ENCODE data around the gene MTRF1L.

Gene MTRF1L

DNA sequence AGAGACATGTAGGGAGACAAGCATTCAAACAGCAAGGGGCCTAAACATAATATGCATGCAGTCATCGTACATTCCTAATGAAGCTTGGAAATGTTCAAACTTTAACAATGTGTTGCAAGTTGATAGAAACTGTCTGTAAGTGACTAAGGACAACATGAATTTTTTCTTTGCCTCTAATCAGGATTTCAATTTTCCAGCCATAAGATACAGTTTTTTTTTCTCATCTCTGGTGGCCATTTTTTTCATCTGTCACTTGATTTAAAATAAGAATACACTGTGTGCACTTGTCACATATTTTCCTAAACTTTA lies 22.2 kb upstream of the MTRF1L start:
- TF ChIP-seq, protein P1, sequence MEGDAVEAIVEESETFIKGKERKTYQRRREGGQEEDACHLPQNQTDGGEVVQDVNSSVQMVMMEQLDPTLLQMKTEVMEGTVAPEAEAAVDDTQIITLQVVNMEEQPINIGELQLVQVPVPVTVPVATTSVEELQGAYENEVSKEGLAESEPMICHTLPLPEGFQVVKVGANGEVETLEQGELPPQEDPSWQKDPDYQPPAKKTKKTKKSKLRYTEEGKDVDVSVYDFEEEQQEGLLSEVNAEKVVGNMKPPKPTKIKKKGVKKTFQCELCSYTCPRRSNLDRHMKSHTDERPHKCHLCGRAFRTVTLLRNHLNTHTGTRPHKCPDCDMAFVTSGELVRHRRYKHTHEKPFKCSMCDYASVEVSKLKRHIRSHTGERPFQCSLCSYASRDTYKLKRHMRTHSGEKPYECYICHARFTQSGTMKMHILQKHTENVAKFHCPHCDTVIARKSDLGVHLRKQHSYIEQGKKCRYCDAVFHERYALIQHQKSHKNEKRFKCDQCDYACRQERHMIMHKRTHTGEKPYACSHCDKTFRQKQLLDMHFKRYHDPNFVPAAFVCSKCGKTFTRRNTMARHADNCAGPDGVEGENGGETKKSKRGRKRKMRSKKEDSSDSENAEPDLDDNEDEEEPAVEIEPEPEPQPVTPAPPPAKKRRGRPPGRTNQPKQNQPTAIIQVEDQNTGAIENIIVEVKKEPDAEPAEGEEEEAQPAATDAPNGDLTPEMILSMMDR (IDR thresholded peaks at IDR 0.05) = peak; percentile 47; the same call in 1 of the 2 replicates

DNA sequence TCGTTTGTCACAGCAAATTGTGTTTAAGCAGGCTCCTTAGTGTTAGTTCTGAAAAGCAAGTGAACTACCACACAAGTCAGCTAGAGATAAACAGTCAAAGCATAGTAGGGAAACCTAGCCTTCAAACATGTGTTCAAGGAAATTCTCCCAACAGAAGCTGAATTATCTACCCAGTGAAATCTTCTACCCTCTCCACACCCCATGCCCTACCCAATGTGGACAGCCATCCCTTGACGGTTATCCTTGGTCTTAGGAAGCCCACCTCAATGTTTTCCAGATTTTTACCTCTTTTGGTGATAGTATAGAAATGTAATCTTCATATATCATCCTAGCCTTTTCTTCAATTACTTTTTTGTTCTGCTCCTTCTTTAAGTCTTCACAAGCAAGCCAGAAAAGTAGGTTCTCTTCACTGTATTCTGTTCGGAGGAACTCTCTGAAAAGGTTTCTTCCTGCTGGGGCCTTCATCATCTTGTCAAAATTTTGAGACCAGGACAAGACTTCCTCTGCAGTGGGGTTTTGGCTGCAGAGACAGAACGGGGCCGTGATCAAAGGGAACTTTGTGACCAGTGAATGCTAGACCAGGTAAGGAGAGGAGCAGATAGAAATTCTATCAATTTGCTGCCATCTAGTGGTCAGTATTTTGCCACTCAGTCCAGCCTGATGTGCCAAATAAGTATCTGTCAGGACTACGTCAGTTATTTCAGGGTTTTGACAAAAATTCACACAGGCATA lies 21.6 kb upstream of the MTRF1L start:
- TF ChIP-seq, protein P1 (IDR thresholded peaks at IDR 0.05) = peak; percentile 85

DNA sequence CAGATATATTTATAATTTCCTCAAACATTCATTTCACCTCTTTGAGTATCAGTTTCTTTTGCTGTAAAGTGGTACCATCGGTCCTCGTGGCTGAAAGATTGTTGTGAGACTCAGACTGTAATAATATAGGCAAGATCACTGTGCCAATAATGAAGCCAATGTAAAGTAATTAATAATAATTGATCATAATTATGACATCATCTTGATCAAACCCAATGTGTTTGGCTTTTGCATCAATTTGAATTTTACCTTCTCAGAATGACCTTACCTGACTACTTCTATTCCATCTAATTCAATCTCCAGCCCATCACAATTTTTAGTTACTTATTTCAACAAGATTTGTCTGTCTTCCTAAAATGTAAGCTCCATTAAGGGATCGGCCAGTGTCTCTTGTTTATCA lies 15.8 kb upstream of the MTRF1L start:
- TF ChIP-seq, protein P1 (IDR thresholded peaks at IDR 0.05) = no peak

DNA sequence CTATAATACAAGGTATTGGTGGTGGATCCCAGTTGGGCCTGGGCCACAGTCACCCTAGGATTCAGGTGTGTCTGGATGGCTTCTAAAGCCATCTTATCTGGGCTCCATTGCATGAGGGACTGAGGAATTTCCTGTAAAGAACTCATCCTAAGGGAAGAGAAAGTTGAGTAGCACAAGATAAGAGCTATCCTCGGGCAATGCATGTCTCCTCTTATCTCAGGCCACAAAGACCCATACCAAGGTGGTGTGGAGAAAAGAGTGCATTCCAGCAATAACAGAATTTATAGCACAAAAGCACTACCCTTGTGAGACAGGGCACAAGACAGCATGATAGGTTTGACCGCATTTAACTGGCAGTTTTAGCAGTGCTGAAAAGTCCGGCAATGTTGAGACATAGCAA lies 14.3 kb upstream of the MTRF1L start:
- TF ChIP-seq, protein P1 (IDR thresholded peaks at IDR 0.05) = no peak

DNA sequence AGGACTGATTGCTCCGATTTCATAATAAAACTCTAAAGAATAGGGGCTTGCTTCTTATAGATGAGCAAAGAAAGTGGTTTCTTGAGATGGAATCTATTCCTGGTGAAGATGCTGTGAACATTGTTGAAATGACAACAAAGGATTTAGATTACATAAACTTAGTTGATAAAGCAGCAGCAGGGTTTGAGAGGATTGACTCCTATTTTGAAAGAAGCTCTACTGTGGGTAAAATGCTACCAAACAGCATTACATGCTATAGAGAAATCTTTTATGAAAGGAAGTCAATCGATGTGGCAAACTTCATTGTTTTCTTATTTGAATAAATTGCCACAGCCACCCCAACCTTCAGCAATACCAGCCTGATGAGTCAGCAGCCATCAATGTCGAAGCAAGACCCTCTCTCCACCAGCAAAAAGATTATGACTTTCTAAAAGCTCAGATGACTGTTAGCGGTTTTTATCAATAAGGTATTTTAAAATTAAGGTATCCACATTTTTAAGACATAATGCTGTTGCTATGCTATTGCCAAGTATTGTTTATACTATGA lies 12.7 kb upstream of the MTRF1L start:
- TF ChIP-seq, protein P1 (IDR thresholded peaks at IDR 0.05) = no peak

DNA sequence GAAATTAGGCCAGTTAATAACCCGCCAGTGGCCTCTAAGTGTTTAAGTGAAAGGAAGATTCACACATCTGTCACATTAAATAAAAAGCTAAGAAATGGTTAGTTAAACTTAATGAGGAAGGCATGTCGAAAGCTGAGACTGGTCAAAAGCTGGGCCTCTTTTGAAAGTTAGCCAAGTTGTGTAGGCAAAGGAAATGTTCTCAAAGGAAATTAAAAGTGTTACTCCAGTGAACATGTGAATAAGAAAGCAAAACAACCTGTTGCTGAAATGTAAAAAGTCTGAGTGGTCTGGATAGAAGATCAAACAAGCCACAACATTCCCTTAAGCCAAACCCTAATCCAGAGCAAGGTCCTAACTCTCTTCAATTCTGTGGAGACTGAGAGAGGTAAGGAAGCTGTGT lies 10.9 kb upstream of the MTRF1L start:
- TF ChIP-seq, protein P1 (IDR thresholded peaks at IDR 0.05) = no peak

DNA sequence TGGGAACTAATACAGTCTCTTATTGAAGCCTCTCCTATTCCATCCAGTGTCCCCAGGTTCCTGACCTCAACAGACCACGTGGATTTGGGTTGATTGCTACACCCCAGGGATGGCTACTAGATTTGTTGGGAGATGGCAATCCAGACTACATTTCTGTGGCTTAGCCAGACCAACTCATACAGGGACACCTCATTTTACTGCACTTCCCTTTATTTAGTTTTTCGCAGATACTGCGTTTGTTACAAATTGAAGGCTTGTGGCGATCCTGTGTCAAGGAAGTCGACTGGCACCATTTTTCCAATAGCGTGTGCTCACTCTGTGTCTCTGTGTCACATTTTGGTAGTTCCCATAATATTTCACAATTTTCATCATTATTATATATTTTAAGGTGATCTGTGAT lies 10.3 kb upstream of the MTRF1L start:
- TF ChIP-seq, protein P1 (IDR thresholded peaks at IDR 0.05) = no peak

DNA sequence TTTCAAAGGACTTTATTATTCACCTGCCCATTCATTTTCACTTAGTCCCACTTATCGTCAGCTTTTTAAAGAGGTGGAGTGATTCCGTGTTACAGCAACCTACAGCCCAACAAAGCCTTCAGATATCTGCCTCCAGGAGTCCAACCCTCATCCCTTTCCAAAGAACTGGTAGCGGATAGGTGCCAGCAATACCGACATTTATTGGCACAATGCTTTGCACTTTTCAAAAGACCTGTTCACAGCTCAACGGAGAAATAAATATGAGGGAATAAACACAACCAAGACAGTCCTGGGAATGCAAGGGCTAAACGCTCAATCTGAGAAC lies 819 bp upstream of the MTRF1L start:
- TF ChIP-seq, protein P1 (IDR thresholded peaks at IDR 0.05) = no peak

Measured in LNCAP (cell line).